Stomach (tissue), 9 donors: ENCODE measurements around the gene HEBP1. TPM values are rescaled to one million over a fixed set of nuclear protein-coding genes. Genes with fewer than 3 reads are reported as not detected.
"Not testable (repeated sequence)": the region's sequence is repeated elsewhere in the genome, so short reads cannot be mapped to it uniquely, and the experiment has no call there.

Source experiments
- DNase-seq, 2 donors: peaks; one replicate each; pipeline versions ENCODE4 v3.0.0 to v3.0.0-alpha.2; 2013 to 2019
- H3K27ac ChIP-seq, 5 donors: fragments of 200-600 bp in 4 of 5; sonication (generic) in 4 of 5; one replicate each; pipeline ENCODE4 v1.5.1; 2013 to 2019; ENCODE audit warnings: mild to moderate bottlenecking in 1 of 5, moderate library complexity in 1 of 5
- H3K27me3 ChIP-seq, 3 donors: fragments of 200-600 bp; sonication (generic); one replicate each; pipeline ENCODE4 v1.5.1; 2017 to 2019; ENCODE audit warnings: mixed run types in 1 of 3
- H3K36me3 ChIP-seq, 4 donors: fragments of 200-600 bp; sonication (generic); 1 replicate in 3 of 4; 2 replicates in 1 of 4; pipeline ENCODE4 v1.5.1; 2016 to 2019
- H3K4me1 ChIP-seq, 4 donors: fragments of 200-600 bp; sonication (generic); one replicate each; pipeline ENCODE4 v1.5.1; 2016 to 2019
- H3K4me3 ChIP-seq, 4 donors: fragments of 200-600 bp; sonication (generic) in 3 of 4; one replicate each; pipeline ENCODE4 v1.5.1; 2016 to 2019; ENCODE audit warnings: mild to moderate bottlenecking in 1 of 4
- H3K9me3 ChIP-seq, 4 donors: fragments of 200-600 bp; sonication (generic); one replicate each; pipeline ENCODE4 v1.5.1; 2016 to 2019
- EP300 ChIP-seq: sonication (generic); formaldehyde crosslinking; IDR thresholded peaks from one replicate; pipeline ENCODE4 v1.6.1; 2017; ENCODE audit warnings: antibody characterized with exemption
- POLR2A ChIP-seq, 4 donors: fragments of 450-650 bp; IDR thresholded peaks; one replicate each; pipeline ENCODE4 v1.6.1; 2016; ENCODE audit warnings: antibody characterized with exemption in 4 of 4, control low read depth in 2 of 4, mild to moderate bottlenecking in 1 of 4, moderate library complexity in 1 of 4
- POLR2AphosphoS5 ChIP-seq, 3 donors: sonication (generic); formaldehyde crosslinking; IDR thresholded peaks; one replicate each; pipeline ENCODE4 v1.6.1; 2016; ENCODE audit warnings: antibody characterized with exemption in 3 of 3
- WGBS, 5 donors: extraction: QIAGEN DNeasy Blood & Tissue Kit in 3 of 5; methylation state at CpG; one replicate each; pipeline versions ENCODE4 v1.1.5 to v1.1.7; 2013 to 2018; 5-methylcytosine and 5-hydroxymethylcytosine counted together
- intact Hi-C: fragments of 100-400 bp; cut with DNase I; formaldehyde crosslinking; loops from one replicate; pipeline ENCODE4 v1.15.1; 2023; ENCODE audit warnings: low total_unique reads
- polyA plus RNA-seq, 3 donors: library from polyadenylated mRNA; stranded (reverse); fragments of 200-250 nt; gene quantifications; one replicate each; pipeline ENCODE4 v1.2.3, GENCODE V29; 2013
- total RNA-seq, 5 donors: library from RNA; depleted of rRNA; stranded (reverse); fragments of >200 nt; gene quantifications; one replicate each; pipeline versions ENCODE4 v1.1.0 to v1.2.3, GENCODE V29; 2014 to 2016
- TF ChIP-seq, protein P1 (sequence below), 7 experiments: fragments of 450-650 bp in 4 of 7; fragments of 200-600 bp in 3 of 7; sonication (generic) in 3 of 7; IDR thresholded peaks; one replicate each; pipeline ENCODE4 v1.5.1; 2016 to 2019; ENCODE audit warnings: antibody characterized with exemption in 7 of 7, control low read depth in 2 of 7, mild to moderate bottlenecking in 1 of 7
- donor health status: healthy with polysubstance abuse.
- donor health status: Bipolar disorder and iron deficiency.
- donor health status: healthy.

Gene HEBP1
- total and polyA plus RNA-seq, 8 donors = 0.45 to 57.3 (median 28.6) TPM

DNA sequence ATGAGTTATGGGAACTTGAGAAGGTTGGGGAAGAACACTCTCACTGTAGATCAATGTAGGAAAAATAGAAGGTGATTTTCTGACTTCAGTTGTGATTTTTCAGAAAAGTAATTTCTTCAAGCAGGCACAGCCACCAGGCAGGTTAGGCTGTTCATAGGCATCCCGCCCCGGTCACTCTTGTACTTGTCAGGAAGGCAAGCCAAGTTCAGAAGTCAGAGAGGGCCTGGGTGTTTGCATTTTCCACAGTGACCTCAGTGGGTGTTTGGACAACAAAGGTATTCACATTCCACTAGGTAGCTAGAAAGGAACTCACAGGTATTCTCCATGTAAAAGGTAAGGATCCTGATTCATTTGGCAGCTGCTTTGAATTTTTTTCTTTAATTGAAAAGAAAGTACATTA is 41.2 kb upstream of the HEBP1 start:
- H3K9me3 ChIP-seq = no peaks in the 10 kb centered on the region
- TF ChIP-seq POLR2A (IDR thresholded peaks at IDR 0.05) (no peak), EP300 (no peak), POLR2AphosphoS5 (IDR thresholded peaks at IDR 0.05) (no peak)
- TF ChIP-seq, protein P1, sequence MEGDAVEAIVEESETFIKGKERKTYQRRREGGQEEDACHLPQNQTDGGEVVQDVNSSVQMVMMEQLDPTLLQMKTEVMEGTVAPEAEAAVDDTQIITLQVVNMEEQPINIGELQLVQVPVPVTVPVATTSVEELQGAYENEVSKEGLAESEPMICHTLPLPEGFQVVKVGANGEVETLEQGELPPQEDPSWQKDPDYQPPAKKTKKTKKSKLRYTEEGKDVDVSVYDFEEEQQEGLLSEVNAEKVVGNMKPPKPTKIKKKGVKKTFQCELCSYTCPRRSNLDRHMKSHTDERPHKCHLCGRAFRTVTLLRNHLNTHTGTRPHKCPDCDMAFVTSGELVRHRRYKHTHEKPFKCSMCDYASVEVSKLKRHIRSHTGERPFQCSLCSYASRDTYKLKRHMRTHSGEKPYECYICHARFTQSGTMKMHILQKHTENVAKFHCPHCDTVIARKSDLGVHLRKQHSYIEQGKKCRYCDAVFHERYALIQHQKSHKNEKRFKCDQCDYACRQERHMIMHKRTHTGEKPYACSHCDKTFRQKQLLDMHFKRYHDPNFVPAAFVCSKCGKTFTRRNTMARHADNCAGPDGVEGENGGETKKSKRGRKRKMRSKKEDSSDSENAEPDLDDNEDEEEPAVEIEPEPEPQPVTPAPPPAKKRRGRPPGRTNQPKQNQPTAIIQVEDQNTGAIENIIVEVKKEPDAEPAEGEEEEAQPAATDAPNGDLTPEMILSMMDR (IDR thresholded peaks at IDR 0.05) = no peak
- H3K36me3 ChIP-seq = no peaks in the 10 kb centered on the region
- intact Hi-C loops = no loop called here
- no peak overlapping the region for H3K27ac ChIP-seq
- H3K27me3 ChIP-seq = no peaks in the 10 kb centered on the region
- no peak overlapping the region for H3K4me3 ChIP-seq
- WGBS, 5 donors = 63 to 81% (median 68%) methylated on average over 2 of the region's 2 CpGs
- peaks cover 4 to 23% (median 12%) of the 10 kb centered on the region in 4 donors for H3K4me1 ChIP-seq
- DNase-seq = no peak

DNA sequence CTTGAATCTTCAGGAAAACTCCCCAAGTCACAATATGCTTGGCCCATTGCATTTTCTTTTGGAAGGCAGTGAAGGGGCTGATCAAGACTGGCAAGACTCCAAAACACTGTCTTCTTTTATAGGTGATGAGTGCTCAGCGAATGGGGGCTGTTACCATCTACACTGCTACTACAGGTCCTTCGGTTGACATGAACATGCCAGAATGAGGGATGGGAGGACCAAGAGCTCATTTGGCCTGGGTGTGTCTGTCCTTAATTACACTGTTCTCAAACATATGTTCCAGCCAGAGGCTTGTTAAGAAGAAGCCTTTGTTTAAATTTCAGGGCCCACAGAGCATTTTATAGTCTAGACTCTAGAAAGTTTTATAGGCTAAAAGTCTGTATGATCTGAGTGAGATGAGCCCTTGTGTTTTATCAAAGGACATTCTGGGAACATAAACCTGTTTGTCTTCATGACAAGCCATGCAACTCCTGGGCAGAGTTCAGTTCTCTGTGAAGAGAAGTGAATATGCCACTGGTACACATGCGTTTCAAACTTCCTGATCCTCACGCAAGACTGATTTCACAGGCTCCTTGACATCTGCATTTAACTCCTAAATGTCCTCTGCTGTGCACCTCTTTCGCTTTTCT is 39.4 kb upstream of the HEBP1 start:
- Histone ChIP-seq H3K4me1 (peaks cover 4 to 9% (median 6%) of the 10 kb centered on the region in 4 donors), H3K4me3 (no peak overlapping the region), H3K27ac (no peak overlapping the region), H3K9me3 (no peaks in the 10 kb centered on the region), H3K36me3 (no peaks in the 10 kb centered on the region), H3K27me3 (no peaks in the 10 kb centered on the region)
- no peak for TF ChIP-seq POLR2AphosphoS5 (IDR thresholded peaks at IDR 0.05)
- TF ChIP-seq POLR2A (IDR thresholded peaks at IDR 0.05) = no peak
- TF ChIP-seq EP300 = no peak
- TF ChIP-seq, protein P1 (IDR thresholded peaks at IDR 0.05) = no peak
- 59 to 82% (median 73%) methylated on average over 5 of the region's 5 CpGs for WGBS, 5 donors
- intact Hi-C loops = no loop called here
- no peak for DNase-seq

DNA sequence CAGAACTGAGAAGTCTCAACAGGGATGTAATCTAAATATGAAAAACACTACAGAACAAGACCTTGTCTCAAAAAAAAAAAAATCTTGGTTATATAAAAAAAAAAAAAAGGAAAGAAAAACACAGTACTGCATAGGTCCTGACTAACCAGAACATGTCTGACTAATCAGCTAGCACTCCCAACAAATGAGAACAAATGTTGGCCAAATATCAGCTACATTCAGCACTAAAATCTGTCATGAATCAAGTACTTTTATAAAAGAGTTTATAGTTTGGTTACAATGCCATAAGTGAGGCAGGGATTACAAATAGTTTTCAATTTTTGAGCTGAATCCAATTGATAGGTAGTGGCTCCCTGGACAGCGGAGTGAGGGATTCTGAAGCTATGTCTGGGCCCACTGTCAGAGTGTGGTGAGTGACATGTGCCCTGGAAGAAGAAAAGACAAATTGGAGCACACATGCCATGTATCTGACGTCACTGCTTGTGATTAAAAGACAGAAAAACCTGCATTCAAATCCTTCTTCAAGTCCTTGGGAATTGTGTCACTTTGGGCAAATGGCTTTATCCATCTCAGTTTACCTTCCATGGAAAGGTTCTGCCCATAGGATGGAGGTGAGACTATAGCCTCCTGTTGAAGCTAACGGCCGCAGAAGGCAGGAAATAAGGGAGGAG is 38.6 kb upstream of the HEBP1 start:
- TF ChIP-seq, protein P1 (IDR thresholded peaks at IDR 0.05) = no peak
- Histone ChIP-seq H3K9me3 (no peaks in the 10 kb centered on the region), H3K36me3 (no peaks in the 10 kb centered on the region), H3K4me3 (no peak overlapping the region), H3K4me1 (peaks cover 0 to 2% (median under 1%) of the 10 kb centered on the region in 4 donors), H3K27ac (no peak overlapping the region), H3K27me3 (no peaks in the 10 kb centered on the region)
- intact Hi-C loops = no loop called here
- 86 to 95% (median 91%) methylated on average over 4 of the region's 4 CpGs for WGBS, 5 donors
- DNase-seq = no peak

DNA sequence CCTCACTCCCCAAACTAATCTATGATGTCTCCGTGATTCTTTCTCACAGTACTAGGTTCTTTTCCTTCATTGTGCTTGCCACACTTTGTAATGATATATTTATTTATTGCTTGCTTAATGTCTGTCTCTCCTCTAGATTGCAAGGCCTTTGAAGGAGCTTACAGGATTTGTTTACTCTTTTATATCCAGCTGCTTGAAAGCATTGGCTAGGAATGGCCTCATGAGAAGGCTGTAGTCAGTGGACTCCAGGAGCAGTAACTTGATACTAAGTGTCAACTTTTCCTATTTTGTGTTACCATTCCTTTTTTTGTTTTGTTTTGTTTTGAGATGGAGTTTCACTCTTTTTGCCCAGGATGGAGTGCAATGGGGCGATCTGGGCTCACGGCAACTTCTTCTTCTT is 36.8 kb upstream of the HEBP1 start:
- Histone ChIP-seq H3K27me3 (no peaks in the 10 kb centered on the region), H3K4me1 (no peaks in the 10 kb centered on the region), H3K36me3 (no peaks in the 10 kb centered on the region), H3K27ac (no peak overlapping the region), H3K4me3 (no peak overlapping the region), H3K9me3 (no peaks in the 10 kb centered on the region)
- intact Hi-C loops = no loop called here
- no peak for DNase-seq
- TF ChIP-seq, protein P1 (IDR thresholded peaks at IDR 0.05) = no peak
- no peak for TF ChIP-seq POLR2A (IDR thresholded peaks at IDR 0.05)
- TF ChIP-seq POLR2AphosphoS5 (IDR thresholded peaks at IDR 0.05) = no peak
- no peak for TF ChIP-seq EP300
- 90 to 96% (median 95%) methylated on average over 3 of the region's 3 CpGs for WGBS, 5 donors

DNA sequence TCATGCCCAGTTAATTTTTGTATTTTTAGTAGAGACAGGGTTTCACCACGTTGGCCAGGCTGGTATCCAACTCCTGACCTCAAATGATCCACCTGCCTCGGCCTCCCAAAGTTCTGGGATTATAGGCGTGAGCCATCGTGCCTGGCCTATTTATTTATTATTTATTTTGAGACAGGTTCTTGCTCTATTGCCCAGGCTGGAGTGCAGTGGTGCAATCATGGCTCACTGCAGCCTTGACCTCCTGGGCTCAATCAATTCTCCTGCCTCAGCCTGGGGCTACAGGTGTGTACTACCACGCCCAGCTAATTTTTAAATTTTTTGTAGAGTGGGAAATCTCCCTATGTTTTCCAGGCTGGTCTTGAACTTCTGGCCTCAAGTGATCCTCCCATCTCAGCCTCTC is 35.3 kb upstream of the HEBP1 start:
- H3K4me1 ChIP-seq, DNase-seq, H3K27ac ChIP-seq, H3K4me3 ChIP-seq, H3K36me3 ChIP-seq, H3K27me3 ChIP-seq, intact Hi-C loops, H3K9me3 ChIP-seq: not testable (repeated sequence)
- 82 to 90% (median 86%) methylated on average over 5 of the region's 5 CpGs for WGBS, 5 donors
